ENCODE measurements around the gene NR2C2AP. TPM values are rescaled to one million over a fixed set of nuclear protein-coding genes. Genes with fewer than 3 reads are reported as not detected.
A peak's percentile ranks its signal among the peaks of the same experiment; 100 is the strongest.

The NR2C2AP gene
- total RNA-seq, 3 donors from 2014 or later, result 19.8 to 24.1 (median 21.6) TPM

GRCh38 chr19:19192078-19192882 lies 10.9 kb downstream of the NR2C2AP start, which contains the start of the genes BORCS8 and RFXANK:
Gene BORCS8, minus strand, starts transcription at chr19:19192152. Its CDS starts 35 bp downstream, at chr19:19192117.
Gene RFXANK, plus strand, starts transcription at chr19:19192258. Its CDS starts 1,689 bp downstream, at chr19:19193947.
- intact Hi-C loops (cut with DNase I; ENCODE audit: low total_unique reads), result no loop called here
- peak; percentile 99 for DNase-seq (ENCODE audit: low spot score in 2 of 2)

GRCh38 chr19:19191768-19192077 lies 11.5 kb downstream of the NR2C2AP start:
- Histone ChIP-seq H3K9me3 (no peaks in the 10 kb centered on the region), H3K4me3 (peak overlapping the region; percentile 84 to 99 (median 94)), H3K27me3 (no peaks in the 10 kb centered on the region), H3K27ac (peak overlapping the region; percentile 99), H3K4me1 (peaks cover 7 to 9% of the 10 kb centered on the region in 2 donors), H3K36me3 (no peaks in the 10 kb centered on the region)
- intact Hi-C loops (cut with DNase I; ENCODE audit: low total_unique reads), result no loop called here
- no peak for DNase-seq (ENCODE audit: low spot score in 2 of 2)
- TF ChIP-seq CTCF (IDR thresholded peaks at IDR 0.05), result no peak
- no peak for TF ChIP-seq POLR2A (IDR thresholded peaks at IDR 0.05)
- no peak for TF ChIP-seq POLR2AphosphoS5 (IDR thresholded peaks at IDR 0.05)

More at GRCh38 chr19:19192078-19192882, 10.9 kb downstream of the NR2C2AP start, which contains the start of the genes BORCS8 and RFXANK:
- TF ChIP-seq POLR2A (IDR thresholded peaks at IDR 0.05), result peak; percentile 16
- TF ChIP-seq CTCF (IDR thresholded peaks at IDR 0.05), result peak in 1 of 3 donors; percentile 8
- peak; percentile 59 to 87 (median 74) for TF ChIP-seq POLR2AphosphoS5 (IDR thresholded peaks at IDR 0.05)
- no peaks in the 10 kb centered on the region for H3K27me3 ChIP-seq
- peaks cover 7 to 9% of the 10 kb centered on the region in 2 donors for H3K4me1 ChIP-seq
- peak within 1 kb of the TSS; percentile 84 to 99 (median 94) for H3K4me3 ChIP-seq
- peak within 1 kb of the TSS; percentile 99 for H3K27ac ChIP-seq
- no peaks in the 10 kb centered on the region for H3K9me3 ChIP-seq
- no peaks in the 10 kb centered on the region for H3K36me3 ChIP-seq

- H3K4me3 ChIP-seq, result no peak overlapping the region
- no peak for TF ChIP-seq CTCF (IDR thresholded peaks at IDR 0.05)
- no peak for TF ChIP-seq POLR2A (IDR thresholded peaks at IDR 0.05)
- no peak for TF ChIP-seq POLR2AphosphoS5 (IDR thresholded peaks at IDR 0.05)
- H3K4me1 ChIP-seq, result peaks cover 7 to 9% of the 10 kb centered on the region in 2 donors
- DNase-seq (ENCODE audit: low spot score in 2 of 2), result no peak
- no peaks in the 10 kb centered on the region for H3K36me3 ChIP-seq
- intact Hi-C loops (cut with DNase I; ENCODE audit: low total_unique reads), result no loop called here
- H3K9me3 ChIP-seq, result no peaks in the 10 kb centered on the region
- no peaks in the 10 kb centered on the region for H3K27me3 ChIP-seq
- H3K27ac ChIP-seq, result no peak overlapping the region
Observed at GRCh38 chr19:19186742-19187141, 16.5 kb downstream of the NR2C2AP start.

- Histone ChIP-seq H3K4me1 (peaks cover 7 to 8% of the 10 kb centered on the region in 2 donors), H3K27me3 (no peaks in the 10 kb centered on the region), H3K27ac (no peak overlapping the region), H3K9me3 (no peaks in the 10 kb centered on the region), H3K4me3 (no peak overlapping the region), H3K36me3 (peaks cover 4% of the 10 kb centered on the region)
- intact Hi-C loops (cut with DNase I; ENCODE audit: low total_unique reads), result no loop called here
- TF ChIP-seq POLR2A (IDR thresholded peaks at IDR 0.05) (no peak), CTCF (IDR thresholded peaks at IDR 0.05) (peak in 1 of 3 donors; percentile 19), POLR2AphosphoS5 (IDR thresholded peaks at IDR 0.05) (no peak)
- no peak for DNase-seq (ENCODE audit: low spot score in 2 of 2)
Observed at GRCh38 chr19:19185853-19186740, 17.1 kb downstream of the NR2C2AP start.

Measured in breast epithelium (tissue), 4 donors.